Esophagus squamous epithelium (tissue), 4 donors: ENCODE measurements around the gene DSG4.

Experiments
- POLR2A ChIP-seq, 4 donors: fragments of 450-650 bp; IDR thresholded peaks; one replicate each; pipeline ENCODE4 v1.6.1; 2017; ENCODE audit warnings: antibody characterized with exemption in 4 of 4, mild to moderate bottlenecking in 4 of 4, moderate library complexity in 3 of 4
- TF ChIP-seq, protein P1 (sequence below), 6 experiments: fragments of 450-650 bp in 4 of 6; fragments of 200-600 bp in 2 of 6; sonication (generic) in 2 of 6; IDR thresholded peaks; one replicate each; pipeline ENCODE4 v1.5.1; 2016 to 2019; ENCODE audit warnings: antibody characterized with exemption in 6 of 6, mild to moderate bottlenecking in 4 of 6, moderate library complexity in 4 of 6

GRCh38 chr18:31413137-31413536, 36.6 kb downstream of the DSG4 start:
- TF ChIP-seq, protein P1, sequence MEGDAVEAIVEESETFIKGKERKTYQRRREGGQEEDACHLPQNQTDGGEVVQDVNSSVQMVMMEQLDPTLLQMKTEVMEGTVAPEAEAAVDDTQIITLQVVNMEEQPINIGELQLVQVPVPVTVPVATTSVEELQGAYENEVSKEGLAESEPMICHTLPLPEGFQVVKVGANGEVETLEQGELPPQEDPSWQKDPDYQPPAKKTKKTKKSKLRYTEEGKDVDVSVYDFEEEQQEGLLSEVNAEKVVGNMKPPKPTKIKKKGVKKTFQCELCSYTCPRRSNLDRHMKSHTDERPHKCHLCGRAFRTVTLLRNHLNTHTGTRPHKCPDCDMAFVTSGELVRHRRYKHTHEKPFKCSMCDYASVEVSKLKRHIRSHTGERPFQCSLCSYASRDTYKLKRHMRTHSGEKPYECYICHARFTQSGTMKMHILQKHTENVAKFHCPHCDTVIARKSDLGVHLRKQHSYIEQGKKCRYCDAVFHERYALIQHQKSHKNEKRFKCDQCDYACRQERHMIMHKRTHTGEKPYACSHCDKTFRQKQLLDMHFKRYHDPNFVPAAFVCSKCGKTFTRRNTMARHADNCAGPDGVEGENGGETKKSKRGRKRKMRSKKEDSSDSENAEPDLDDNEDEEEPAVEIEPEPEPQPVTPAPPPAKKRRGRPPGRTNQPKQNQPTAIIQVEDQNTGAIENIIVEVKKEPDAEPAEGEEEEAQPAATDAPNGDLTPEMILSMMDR (IDR thresholded peaks at IDR 0.05), result no peak
- no peak for TF ChIP-seq POLR2A (IDR thresholded peaks at IDR 0.05)
